Stomach smooth muscle (tissue), 2 donors: ENCODE data around the gene DDX55.
A peak's percentile ranks its signal among the peaks of the same experiment; 100 is the strongest.
"Not testable (repeated sequence)": the region's sequence is repeated elsewhere in the genome, so short reads cannot be mapped to it uniquely, and the experiment has no call there.

Experiments
- H3K27ac ChIP-seq: one replicate; pipeline ENCODE4 v1.7.0; 2013; ENCODE audit warnings: mild to moderate bottlenecking, low read length, inconsistent platforms
- H3K27me3 ChIP-seq, 2 donors: one replicate each; pipeline ENCODE4 v1.7.0; 2013; ENCODE audit warnings: low read length in 2 of 2; ENCODE audit not compliant: insufficient read depth in 2 of 2, control insufficient read depth in 1 of 2
- H3K36me3 ChIP-seq, 2 donors: one replicate each; pipeline ENCODE4 v1.7.0; 2013; ENCODE audit warnings: low read length in 2 of 2; ENCODE audit not compliant: control insufficient read depth in 2 of 2, insufficient read depth in 2 of 2
- H3K4me1 ChIP-seq: one replicate; pipeline ENCODE4 v1.7.0; 2013; ENCODE audit warnings: low read length; ENCODE audit not compliant: control insufficient read depth, insufficient read depth
- H3K4me3 ChIP-seq, 2 donors: one replicate each; pipeline ENCODE4 v1.7.0; 2013; ENCODE audit warnings: low read length in 2 of 2
- H3K9ac ChIP-seq, 2 donors: one replicate each; pipeline ENCODE4 v1.7.0; 2013; ENCODE audit warnings: low read length in 2 of 2, mild to moderate bottlenecking in 1 of 2
- H3K9me3 ChIP-seq, 2 donors: one replicate each; pipeline ENCODE4 v1.7.0; 2013; ENCODE audit warnings: low read length in 2 of 2; ENCODE audit not compliant: control insufficient read depth in 2 of 2
- donor health status: healthy.
- donor health status: Pancreatic carcinoma.

DDX55 gene

GRCh38 chr12:123601602-123602489, at the start of gene DDX55:
DDX55 (plus strand) TSS chr12:123602099; CDS start chr12:123602149, 50 bp downstream.
- Histone ChIP-seq H3K9me3 (no peaks in the 10 kb centered on the region), H3K4me3 (peak within 1 kb of the TSS; percentile 95 to 100), H3K27me3 (no peaks in the 10 kb centered on the region), H3K36me3 (peaks cover 12 to 16% of the 10 kb centered on the region in 2 donors), H3K4me1 (peaks cover 19% of the 10 kb centered on the region), H3K27ac (peak within 1 kb of the TSS; percentile 76), H3K9ac (peak within 1 kb of the TSS; percentile 85)

- H3K9ac ChIP-seq, H3K36me3 ChIP-seq, H3K4me1 ChIP-seq, H3K27ac ChIP-seq, H3K27me3 ChIP-seq, H3K9me3 ChIP-seq, H3K4me3 ChIP-seq: not testable (repeated sequence)
Observed at GRCh38 chr12:123554136-123554535, 47.8 kb upstream of the DDX55 start.

- not testable (repeated sequence) for H3K9ac ChIP-seq, H3K9me3 ChIP-seq, H3K36me3 ChIP-seq, H3K27ac ChIP-seq, H3K4me1 ChIP-seq, H3K27me3 ChIP-seq, H3K4me3 ChIP-seq
Observed at GRCh38 chr12:123554843-123555242, 47.1 kb upstream of the DDX55 start.

- H3K27me3 ChIP-seq, H3K9ac ChIP-seq, H3K36me3 ChIP-seq, H3K27ac ChIP-seq, H3K9me3 ChIP-seq, H3K4me3 ChIP-seq, H3K4me1 ChIP-seq: not testable (repeated sequence)
Observed at GRCh38 chr12:123558487-123558886, 43.4 kb upstream of the DDX55 start.

GRCh38 chr12:123559468-123559867, 42.4 kb upstream of the DDX55 start:
- H3K36me3 ChIP-seq: no peaks in the 10 kb centered on the region
- H3K4me3 ChIP-seq: no peak overlapping the region
- H3K27me3 ChIP-seq: no peaks in the 10 kb centered on the region
- no peaks in the 10 kb centered on the region for H3K9me3 ChIP-seq
- no peaks in the 10 kb centered on the region for H3K4me1 ChIP-seq
- H3K9ac ChIP-seq: no peak overlapping the region
- H3K27ac ChIP-seq: no peak overlapping the region

GRCh38 chr12:123571343-123571813, 30.5 kb upstream of the DDX55 start:
- Histone ChIP-seq H3K9ac (no peak overlapping the region), H3K4me1 (no peaks in the 10 kb centered on the region), H3K4me3 (peak overlapping the region in 1 of 2 donors; percentile 52), H3K9me3 (no peaks in the 10 kb centered on the region), H3K36me3 (no peaks in the 10 kb centered on the region), H3K27me3 (no peaks in the 10 kb centered on the region), H3K27ac (no peak overlapping the region)

GRCh38 chr12:123572391-123572790, 29.5 kb upstream of the DDX55 start:
- Histone ChIP-seq H3K36me3 (no peaks in the 10 kb centered on the region), H3K27me3 (no peaks in the 10 kb centered on the region), H3K4me3 (no peak overlapping the region), H3K4me1 (no peaks in the 10 kb centered on the region), H3K9me3 (no peaks in the 10 kb centered on the region), H3K27ac (no peak overlapping the region), H3K9ac (no peak overlapping the region)

GRCh38 chr12:123573870-123574269, 28.0 kb upstream of the DDX55 start:
- H3K27me3 ChIP-seq: no peaks in the 10 kb centered on the region
- H3K4me3 ChIP-seq: no peak overlapping the region
- no peaks in the 10 kb centered on the region for H3K36me3 ChIP-seq
- H3K9ac ChIP-seq: no peak overlapping the region
- H3K9me3 ChIP-seq: no peaks in the 10 kb centered on the region
- no peaks in the 10 kb centered on the region for H3K4me1 ChIP-seq
- H3K27ac ChIP-seq: no peak overlapping the region

- H3K9me3 ChIP-seq: no peaks in the 10 kb centered on the region
- no peaks in the 10 kb centered on the region for H3K27me3 ChIP-seq
- H3K9ac ChIP-seq: no peak overlapping the region
- H3K36me3 ChIP-seq: no peaks in the 10 kb centered on the region
- H3K4me3 ChIP-seq: no peak overlapping the region
- H3K4me1 ChIP-seq: no peaks in the 10 kb centered on the region
- H3K27ac ChIP-seq: no peak overlapping the region
Observed at GRCh38 chr12:123576611-123577010, 25.3 kb upstream of the DDX55 start.

- Histone ChIP-seq H3K9me3 (no peaks in the 10 kb centered on the region), H3K4me1 (peaks cover 10% of the 10 kb centered on the region), H3K36me3 (no peaks in the 10 kb centered on the region), H3K27me3 (no peaks in the 10 kb centered on the region), H3K27ac (no peak overlapping the region), H3K9ac (no peak overlapping the region), H3K4me3 (no peak overlapping the region)
Observed at GRCh38 chr12:123578243-123578642, 23.7 kb upstream of the DDX55 start.

- not testable (repeated sequence) for H3K4me3 ChIP-seq, H3K27ac ChIP-seq, H3K27me3 ChIP-seq, H3K9ac ChIP-seq, H3K9me3 ChIP-seq, H3K36me3 ChIP-seq
- peaks cover 12% of the 10 kb centered on the region for H3K4me1 ChIP-seq
Observed at GRCh38 chr12:123578829-123579228, 23.1 kb upstream of the DDX55 start.
